ENCODE measurements around the gene PIANP.
A peak's percentile ranks its signal among the peaks of the same experiment; 100 is the strongest.
"Not testable (repeated sequence)": the region's sequence is repeated elsewhere in the genome, so short reads cannot be mapped to it uniquely, and the experiment has no call there.

PIANP gene, protein sequence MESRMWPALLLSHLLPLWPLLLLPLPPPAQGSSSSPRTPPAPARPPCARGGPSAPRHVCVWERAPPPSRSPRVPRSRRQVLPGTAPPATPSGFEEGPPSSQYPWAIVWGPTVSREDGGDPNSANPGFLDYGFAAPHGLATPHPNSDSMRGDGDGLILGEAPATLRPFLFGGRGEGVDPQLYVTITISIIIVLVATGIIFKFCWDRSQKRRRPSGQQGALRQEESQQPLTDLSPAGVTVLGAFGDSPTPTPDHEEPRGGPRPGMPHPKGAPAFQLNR
- total RNA-seq: 0 to 2.5 (median 0) reads per million in 17 experiments

DNA sequence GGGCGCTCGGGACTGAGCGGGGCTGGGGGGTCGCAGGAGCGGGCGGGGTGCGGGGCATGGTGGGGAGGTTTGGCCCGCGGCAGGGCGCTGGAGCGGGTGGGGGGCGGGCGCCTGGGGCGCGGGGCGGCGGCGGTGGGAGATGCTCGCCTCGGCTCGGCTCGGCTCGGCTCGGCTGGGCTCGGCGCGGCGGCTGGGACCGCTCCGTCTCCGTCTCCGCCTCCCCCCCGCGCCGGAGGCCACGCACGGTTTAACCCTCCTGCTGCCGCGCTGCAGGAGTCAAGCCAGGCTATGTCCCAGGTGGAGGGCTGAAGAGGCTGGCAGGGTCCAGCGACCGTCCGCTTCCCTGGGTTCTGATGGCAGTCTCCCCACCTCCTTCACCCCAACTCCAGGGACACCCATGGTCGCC lies at the start of gene PIANP:
Gene PIANP (minus strand): TSS at position 170 of the 406 bp plus-strand sequence. CDS start 2,754 bp downstream, outside the sequence.
- DNase-seq: peak in 1 of 4 experiments; percentile 38

DNA sequence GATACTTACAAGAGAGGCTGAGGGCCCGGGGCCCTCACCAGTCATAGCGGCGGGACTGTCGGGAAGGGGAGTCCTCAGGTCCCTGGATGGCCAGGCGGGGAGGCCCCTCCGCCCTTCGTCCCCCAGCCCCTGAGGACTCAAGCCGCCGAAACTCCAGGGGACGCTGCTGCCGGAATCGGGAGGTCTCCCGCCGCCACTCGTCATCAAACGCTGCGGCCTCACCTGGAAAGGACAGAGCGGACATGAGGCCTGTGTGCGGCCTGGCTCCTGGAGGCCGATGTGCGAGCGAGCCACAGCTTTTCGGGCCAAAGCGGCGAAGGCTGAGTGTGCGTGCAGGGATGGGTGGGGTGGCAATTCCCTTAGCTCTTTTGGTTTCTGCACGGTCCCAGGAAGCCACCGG lies 48.1 kb upstream of the PIANP start:
- DNase-seq: no peak

DNA sequence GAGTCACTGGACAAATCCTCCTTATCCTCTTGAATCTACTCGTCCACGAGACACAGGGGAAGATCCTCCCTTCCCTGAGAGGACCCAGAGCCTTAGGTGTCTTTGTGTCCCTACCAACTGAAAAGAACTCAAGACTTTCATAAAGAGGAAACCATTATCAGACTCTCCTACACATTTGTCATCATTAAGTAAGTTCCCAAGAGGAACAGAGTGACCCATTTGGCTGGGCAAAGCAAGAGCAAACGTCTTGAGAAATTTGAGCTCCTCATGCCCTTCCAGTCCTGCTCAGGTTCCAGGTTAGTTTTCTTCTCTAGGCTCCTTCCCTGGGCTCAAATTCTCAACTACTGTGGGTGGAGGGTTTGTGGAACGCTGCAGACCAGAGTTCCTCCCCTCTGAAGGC lies 46.6 kb upstream of the PIANP start:
- DNase-seq: peak in 3 of 4 experiments; percentile 50 to 61 (median 53)

DNA sequence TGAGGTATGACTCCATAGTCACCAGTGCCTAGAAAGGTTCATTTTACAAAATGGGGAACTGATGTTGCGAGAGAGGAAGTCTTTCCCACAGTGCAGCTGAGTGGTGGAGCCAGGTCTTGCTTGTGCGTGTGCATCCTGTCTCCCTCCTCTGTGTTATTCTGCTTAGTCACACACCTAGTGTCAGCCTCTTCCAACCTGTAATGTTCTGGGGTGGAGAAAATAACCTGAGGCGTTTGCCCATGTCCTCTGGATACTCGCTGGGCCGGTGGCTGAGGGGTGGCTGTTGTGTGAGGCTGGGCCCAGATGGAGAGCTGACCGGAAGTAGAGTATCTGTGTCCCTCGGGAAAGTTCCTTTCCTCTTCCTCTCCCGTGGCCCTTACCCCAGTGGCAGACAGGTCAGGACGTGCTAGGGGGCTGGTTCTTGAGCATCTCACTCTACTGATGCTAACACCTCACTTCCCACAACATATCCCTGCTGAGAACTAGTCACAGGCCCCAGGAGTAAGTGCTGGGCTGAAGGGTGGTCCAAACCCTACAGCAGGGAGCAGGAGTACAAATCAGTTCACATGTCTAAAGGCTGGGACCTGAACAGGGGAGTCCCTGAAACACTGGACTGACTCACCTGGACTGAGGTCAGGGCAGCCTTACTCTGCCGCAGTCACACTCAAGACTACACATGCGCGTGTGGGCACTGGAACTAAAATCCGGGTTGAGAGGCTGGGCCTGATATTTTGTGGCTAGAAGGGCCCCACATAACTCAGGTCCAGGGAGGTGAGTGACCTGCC lies 45.3 kb upstream of the PIANP start:
- peak; percentile 78 to 92 (median 84) for DNase-seq

DNA sequence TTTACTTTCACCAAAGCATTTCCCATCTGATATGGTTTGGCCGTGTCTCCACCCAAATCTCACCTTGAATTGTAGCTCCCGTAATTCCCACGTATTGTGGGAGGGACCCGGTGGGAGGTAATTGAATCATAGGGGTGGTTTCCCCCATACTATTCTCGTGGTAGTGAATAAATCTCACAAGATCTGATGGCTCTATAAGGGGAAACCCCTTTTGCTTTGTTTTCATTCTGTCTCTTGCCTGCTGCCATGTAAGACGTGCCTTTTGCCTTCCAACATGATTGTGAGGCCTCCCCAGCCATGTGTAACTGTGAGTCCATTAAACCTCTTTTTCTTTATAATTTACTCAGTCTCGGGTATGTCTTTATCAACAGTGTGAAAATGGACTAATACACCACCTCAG lies 42.7 kb upstream of the PIANP start:
- DNase-seq: peak in 2 of 4 experiments; percentile 17 to 35

DNA sequence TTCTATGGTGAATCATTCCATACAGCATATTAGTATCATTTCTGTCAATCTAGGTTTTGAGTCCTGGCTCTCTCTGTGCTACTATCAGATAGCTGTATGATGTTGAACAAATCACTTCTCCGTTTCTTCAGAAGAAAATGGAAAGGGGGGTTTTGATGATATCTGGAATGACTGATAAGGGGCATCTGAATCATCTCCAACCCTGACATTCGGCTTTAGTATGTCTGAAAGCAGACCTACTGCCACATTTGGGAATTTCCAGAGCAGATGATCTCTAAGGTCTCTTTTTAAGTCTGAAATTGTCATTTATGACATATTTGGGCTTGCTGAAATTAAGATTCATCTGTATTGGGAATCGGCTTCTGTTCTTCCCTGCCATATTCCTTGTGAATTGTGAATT lies 42.2 kb upstream of the PIANP start:
- no peak for DNase-seq

DNA sequence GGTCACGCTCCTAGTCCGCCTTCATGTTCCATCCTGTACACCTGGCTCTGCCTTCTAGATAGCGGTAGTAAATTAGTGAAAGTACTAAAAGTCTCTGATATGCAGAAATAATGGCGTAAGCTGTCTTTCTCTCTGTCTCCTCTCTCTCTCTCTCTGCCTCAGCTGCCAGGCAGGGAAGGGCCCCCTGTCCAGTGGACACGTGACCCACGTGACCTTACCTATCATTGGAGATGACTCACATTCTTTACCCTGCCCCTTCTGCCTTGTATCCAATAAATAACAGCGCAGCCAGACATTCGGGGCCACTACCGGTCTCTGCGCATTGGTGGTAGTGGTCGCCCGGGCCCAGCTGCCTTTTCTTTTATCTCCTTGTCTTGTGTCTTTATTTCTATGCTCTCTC lies 41.5 kb upstream of the PIANP start:
- not testable (repeated sequence) for DNase-seq

DNA sequence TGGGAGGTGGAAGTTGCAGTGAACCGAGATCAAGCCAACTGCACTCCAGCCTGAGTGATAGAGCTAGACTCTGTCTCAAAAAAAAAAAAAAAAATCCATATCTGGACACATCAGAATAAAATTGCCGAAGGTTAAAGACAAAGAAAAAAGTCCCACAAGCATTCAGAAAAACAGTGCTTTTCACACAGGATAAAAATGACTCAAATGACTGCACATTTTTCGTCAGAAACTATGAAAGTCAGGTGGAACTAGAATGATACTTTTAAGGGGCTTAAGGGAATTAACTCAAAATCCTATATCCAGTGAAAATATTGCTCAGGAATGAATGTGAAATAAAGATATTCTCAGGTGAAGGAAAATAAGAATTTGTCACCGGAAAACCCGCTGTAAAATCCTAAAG lies 36.1 kb upstream of the PIANP start:
- no peak for DNase-seq

DNA sequence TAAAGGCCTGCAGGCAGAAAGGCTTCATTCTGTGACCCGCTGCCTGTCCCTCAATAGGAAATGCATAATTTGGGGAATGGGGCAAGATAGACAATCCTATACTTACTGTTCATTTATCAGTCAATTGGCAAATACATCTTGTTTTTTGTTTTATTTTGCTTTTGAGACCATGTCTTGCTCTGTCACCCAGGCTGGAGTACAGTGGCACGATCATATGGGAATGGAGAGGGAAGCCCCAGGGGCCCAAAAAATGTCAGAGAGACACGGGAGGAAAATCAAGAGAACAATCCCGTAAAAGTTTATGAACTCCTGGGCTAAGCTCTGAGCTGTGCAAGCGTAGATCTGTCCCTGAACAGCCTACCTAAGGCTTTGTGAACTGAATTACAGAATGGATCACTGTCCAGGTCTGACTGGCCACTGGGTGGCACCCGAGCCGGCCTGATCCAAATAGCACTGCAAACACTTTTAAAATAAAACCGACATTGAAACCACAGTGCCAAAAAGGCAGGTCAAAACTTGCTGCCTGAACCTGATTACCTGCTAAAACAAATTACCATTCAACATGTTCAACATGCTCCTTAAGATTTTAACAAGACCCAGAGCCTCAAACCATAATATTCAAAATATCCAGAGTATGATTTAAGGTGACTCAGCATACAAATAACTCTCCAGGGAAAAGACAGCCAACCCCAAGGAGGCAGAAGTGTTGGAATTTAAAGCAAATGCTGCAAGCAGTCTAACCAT lies 35.0 kb upstream of the PIANP start:
- peak; percentile 66 to 84 (median 74) for DNase-seq

DNA sequence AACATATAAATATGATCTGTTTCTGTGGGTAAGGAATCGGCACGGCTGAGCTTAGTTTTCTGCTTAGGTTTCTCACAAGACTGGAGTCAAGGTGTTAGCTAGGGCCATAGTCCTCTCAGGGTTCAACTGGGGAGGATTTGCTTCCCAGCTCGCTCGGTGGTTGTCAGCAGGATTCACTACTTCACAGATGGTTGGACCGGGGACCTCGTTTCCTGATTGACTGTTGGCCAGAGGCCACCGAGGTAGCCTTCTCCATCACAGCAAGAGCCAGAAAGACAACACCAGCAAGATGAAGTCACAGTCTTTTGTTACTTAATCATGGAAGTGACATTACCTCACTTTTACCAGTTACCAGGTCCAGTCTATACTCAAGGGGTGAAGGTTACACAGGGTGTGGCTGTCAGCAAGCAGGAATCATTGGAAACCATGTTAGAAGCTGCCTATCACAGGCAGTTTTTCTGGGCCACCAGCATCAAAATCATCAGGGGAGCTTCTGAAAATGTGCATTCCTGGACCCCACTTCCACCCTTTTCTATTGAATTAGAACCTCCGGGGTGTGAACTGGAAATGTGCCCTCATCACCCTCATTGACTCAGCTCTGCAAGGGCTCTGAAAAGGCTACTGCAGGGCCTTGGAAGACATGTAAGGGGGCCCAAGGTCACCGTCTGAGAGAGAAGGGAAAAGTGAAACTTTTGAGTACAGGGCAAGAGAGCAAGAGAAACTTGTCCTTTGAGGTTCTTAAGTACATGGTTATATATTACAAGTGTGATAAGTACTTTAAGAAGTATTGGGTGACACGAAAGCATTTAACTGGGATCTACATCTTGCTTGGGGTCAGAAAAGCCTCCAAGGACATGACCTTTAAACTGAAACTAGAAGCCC lies 34.1 kb upstream of the PIANP start:
- DNase-seq: no peak

DNA sequence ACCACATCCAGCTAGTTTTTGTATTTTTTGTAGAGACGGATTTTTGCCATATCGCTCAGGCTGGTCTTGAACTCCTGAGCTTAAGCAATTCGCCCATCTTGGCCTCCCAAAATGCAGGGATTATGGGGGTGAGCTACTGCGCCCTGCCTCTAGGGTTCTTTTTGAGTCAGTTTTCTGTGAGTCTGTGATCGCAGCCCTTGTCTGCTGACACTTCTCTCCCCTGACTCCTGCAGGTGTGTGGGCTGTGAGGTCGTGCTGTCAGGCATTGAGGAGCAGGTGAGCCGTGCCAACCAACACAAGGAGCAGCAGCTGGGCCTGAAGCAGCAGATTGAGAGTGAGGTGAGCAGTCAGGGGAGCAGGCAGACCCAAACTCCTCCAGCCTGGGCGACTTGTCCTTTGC lies 29.6 kb upstream of the PIANP start:
- DNase-seq: no peak

DNA sequence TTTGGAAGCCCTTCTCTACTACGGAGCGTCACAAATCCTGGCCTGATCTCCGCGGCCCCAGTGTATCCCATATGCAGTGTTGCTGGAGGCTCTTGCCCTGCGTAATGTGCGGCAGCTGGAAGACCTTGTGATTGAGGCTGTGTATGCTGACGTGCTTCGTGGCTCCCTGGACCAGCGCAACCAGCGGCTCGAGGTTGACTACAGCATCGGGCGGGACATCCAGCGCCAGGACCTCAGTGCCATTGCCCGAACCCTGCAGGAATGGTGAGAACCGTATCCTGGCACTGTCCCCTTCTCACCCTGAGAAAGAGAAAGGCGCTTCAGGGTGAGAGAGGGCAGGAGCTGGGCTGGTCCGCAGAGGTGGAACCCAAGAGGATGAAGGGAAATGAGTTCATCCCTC lies 28.6 kb upstream of the PIANP start:
- no peak for DNase-seq

DNA sequence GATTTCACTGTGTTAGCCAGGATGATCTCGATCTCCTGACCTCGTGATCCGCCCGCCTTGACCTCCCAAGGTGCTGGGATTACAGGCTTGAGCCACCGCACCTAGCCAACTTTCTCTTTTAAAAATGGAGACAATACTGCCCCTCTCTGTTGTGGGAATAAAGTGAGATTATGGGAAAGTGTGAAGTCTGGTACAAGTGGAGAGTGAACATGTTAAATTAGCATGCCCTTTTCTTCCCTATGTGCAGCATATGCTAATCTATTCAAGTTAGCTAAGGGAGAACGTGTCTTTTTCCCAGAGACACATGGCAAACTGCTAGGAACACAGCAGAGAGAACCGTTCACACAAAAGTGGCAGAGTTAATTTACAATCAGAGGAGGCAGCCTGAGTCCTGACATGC lies 24.7 kb upstream of the PIANP start:
- no peak for DNase-seq

DNA sequence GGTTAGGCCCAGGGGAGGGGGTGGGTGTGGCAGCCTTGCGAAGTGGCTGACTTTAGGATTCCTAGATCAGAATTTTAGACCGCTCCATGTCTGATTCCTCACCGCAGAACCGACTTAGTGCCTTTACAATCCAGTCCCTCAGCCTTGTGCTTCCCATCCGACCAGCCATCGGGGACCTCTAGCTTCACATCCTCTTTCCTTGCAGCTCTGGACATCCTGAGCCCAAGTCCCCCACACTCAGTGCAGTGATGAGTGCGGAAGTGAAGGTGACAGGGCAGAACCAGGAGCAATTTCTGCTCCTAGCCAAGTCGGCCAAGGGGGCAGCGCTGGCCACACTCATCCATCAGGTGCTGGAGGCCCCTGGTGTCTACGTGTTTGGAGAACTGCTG lies 23.8 kb upstream of the PIANP start:
- peak; percentile 51 to 72 (median 67) for DNase-seq

DNA sequence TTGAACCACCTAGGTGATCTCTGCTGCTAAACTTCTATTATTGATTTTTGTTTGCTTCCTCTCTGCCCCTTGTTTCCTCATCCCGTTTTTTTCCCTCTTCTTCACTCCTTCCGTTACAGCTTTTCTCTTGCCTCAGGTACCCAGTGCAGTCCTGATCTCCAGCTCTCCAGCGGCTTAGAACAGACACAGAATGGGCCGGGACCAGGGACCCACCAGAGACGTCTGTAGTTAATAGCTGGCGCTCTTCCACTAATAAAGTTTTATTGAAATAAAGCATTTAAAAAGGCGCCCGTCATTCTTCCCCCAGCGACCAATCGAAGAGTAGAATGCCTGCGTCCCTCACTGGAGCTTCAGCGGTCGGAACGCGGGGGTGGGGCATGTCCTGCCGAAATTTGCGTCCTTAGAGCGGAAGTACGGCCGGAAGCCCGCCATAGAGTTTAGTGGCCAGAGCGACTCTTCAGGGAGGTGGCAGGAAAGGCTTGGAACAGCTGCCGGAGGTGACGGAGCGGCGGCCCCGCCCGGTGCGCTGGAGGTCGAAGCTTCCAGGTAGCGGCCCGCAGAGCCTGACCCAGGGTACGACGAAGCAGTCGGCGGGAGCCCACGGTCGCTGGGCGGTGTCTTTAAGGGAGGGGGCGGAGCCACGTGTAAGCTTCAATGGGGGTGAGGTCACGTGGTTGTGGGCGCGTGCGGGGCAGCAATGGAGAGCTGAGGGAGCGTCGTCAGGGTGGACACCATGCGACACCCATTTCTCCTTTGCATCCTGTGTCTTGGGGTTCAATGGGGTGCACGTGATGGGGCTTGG lies 23.2 kb upstream of the PIANP start, which contains the start of gene COPS7A:
Gene COPS7A (plus strand): TSS at position 440 of the 802 bp plus-strand sequence. CDS start 611 bp downstream, outside the sequence.
- peak; percentile 98 to 100 (median 99) for DNase-seq

DNA sequence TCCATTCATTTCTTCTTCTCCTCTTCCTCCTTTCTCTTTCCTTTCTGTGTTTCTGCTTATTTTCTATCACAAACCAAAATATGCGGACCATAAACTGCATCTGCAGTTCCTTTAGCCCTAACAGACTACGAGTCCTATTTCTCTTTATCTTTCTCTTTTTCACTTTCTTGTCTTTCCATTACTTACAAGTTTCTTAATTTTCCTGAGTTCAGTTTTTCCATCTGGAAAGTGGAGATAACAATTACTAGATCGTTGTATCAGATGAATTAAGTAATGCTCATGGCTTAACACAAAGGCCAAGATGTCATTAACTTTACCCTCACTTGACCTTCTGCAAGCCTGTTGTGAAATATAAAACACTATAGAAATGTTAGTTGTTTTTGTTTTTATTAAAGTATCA lies 22.2 kb upstream of the PIANP start:
- DNase-seq: no peak

DNA sequence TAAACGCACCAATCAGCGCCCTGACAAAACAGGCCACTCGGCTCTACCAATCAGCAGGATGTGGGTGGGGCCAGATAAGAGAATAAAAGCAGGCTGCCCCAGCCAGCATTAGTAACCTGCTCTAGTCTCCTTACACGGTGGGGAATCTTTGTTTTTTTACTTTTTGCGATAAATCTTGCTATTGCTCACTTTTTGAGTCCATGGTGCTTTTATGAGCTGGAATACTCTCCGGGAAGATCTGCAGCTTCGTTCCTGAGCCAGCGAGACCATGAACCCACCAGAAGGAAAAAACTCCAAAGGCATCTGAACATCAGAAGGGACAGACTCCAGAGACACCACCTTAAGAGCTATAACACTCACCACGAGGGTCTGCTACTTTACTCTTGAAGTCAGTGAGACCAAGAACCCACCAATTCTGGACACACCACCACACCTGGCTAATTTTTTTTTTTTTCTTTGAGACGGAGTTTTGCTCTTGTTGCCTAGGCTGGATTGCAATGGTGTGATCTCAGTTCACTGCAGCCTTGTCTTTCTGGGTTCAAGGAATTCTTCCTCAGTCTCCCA lies 16.3 kb upstream of the PIANP start:
- no peak for DNase-seq

DNA sequence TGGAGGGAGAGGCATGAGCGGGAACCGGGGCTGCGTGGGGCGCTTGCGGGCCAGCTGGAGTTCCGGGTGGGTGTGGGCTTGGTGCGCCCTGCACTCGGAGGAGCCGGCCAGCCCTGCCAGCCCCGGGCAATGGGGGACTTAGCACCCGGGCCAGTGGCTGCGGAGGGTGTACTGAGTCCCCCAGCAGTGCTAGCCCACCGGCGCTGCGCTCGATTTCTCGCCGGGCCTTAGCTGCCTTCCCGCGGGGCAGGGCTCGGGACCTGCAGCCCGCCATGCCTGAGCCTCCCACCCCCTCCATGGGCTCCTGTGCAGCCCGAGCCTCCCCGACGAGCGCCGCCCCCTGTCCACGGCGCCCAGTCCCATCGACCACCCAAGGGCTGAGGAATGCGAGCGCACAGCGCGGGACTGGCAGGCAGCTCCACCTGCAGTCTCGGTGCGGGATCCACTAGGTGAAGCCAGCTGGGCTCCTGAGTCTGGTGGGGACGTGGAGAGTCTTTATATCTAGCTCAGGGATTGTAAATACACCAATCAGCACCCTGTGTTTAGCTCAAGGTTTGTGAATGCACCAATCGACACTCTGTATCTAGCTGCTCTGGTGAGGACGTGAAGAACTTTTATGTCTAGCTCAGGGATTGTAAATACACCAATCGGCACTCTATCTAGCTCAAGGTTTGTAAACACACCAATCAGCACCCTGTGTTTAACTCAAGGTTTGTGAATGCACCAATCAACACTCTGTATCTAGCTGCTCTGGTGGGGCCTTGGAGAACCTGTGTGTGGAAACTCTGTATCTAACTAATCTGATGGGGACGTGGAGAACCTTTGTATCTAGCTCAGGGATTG lies 15.6 kb upstream of the PIANP start:
- DNase-seq: not testable (repeated sequence)

DNA sequence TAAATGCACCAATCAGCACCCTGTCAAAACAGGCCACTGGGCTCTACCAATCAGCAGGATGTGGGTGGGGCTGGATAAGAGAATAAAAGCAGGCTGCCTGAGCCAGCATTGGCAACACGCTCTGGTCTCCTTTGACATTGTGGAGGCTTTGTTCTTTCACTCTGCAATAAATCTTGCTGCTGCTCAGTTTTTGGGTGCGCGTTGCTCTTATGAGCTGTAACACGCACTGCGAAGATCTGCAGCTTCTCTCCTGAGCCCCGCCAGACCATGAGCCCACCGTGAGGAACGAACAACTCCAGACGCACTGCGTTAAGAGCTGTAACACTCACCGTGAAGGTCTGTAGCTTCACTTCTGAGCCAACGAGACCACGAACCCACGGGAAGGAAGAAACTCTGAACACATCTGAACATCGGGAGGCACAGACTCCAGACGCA lies 8.4 kb upstream of the PIANP start:
- no peak for DNase-seq

DNA sequence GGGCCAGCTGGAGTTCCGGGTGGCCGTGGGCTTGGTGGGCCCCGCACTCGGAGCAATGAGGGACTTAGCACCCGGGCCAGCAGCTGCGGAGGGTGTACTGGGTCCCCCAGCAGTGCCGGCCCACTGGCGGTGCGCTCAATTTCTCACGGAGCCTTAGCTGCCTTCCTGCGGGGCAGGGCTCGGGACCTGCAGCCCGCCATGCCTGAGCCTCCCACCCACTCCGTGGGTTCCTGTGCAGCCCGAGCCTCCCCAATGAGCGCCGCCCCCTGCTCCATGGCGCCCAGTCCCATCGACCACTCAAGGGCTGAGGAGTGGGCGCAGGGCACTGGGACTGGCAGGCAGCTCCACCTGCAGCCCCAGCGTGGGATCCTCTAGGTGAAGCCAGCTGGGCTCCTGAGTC lies 7.7 kb upstream of the PIANP start:
- not testable (repeated sequence) for DNase-seq
